GM13976 (cell line): ENCODE results near the gene DVL3.

Experiments
- DNase-seq: peaks from one replicate; pipeline ENCODE4 v3.0.0; 2012; ENCODE audit warnings: low spot score
- CTCF ChIP-seq: IDR thresholded peaks from 2 replicates; pipeline ENCODE4 v1.5.1; 2012; ENCODE audit warnings: borderline replicate concordance, mild to moderate bottlenecking; ENCODE audit not compliant: insufficient read depth; ENCODE audit errors: extremely low read depth, missing control alignments, control extremely low read depth
- in situ Hi-C: fragments of 300-500 bp; cut with MboI; formaldehyde crosslinking; loops from one replicate; pipeline ENCODE4 v1.12.0; 2022; ENCODE audit warnings: low sequenced_read_pairs, mixed read lengths, inconsistent platforms; ENCODE audit not compliant: unreplicated experiment

The DVL3 gene

GRCh38 chr3:184176377-184177330 is 21.5 kb downstream of the DVL3 start:
- in situ Hi-C loops, result no loop called here
- DNase-seq, result no peak
- no peak for TF ChIP-seq CTCF

- in situ Hi-C loops, result no loop called here
- DNase-seq, result no peak
- no peak for TF ChIP-seq CTCF
Observed at GRCh38 chr3:184177331-184177731, 22.2 kb downstream of the DVL3 start.

- DNase-seq, result no peak
- in situ Hi-C loops, result no loop called here
- TF ChIP-seq CTCF, result no peak
Observed at GRCh38 chr3:184177767-184178306, 22.7 kb downstream of the DVL3 start.

- TF ChIP-seq CTCF, result no peak
Observed at GRCh38 chr3:184178521-184179138, 23.5 kb downstream of the DVL3 start.

GRCh38 chr3:184180165-184180564 is 25.0 kb downstream of the DVL3 start:
- in situ Hi-C loops, result no loop called here
- TF ChIP-seq CTCF, result no peak
- no peak for DNase-seq

More at GRCh38 chr3:184178521-184179138, 23.5 kb downstream of the DVL3 start:
- no peak for DNase-seq
- in situ Hi-C loops, result no loop called here

- in situ Hi-C loops, result no loop called here
- TF ChIP-seq CTCF, result no peak
- DNase-seq, result no peak
Observed at GRCh38 chr3:184181596-184181995, 26.4 kb downstream of the DVL3 start.
